ENCODE results near the gene GPT2. TPM values are rescaled to one million over a fixed set of nuclear protein-coding genes. Genes with fewer than 3 reads are reported as not detected.

GPT2 gene
- total RNA-seq, 1 experiment from 2014 or later: 12.7 TPM

- no peaks in the 10 kb centered on the region for H3K36me3 ChIP-seq (ENCODE audit: control insufficient read depth, insufficient read depth, low read length)
- POLR2A ChIA-PET: no interaction called here
- intact Hi-C loops (cut with micrococcal nuclease; ENCODE audit: unreplicated experiment) (no loop called here), in situ Hi-C loops (cut with HindIII; ENCODE audit: low pct_unique_long_range_greater_than_20kb, low sequenced_read_pairs) (no loop called here)
- no peak for TF ChIP-seq CTCF (IDR thresholded peaks at IDR 0.05)
- no peak for TF ChIP-seq TCF7L2 (IDR thresholded peaks at IDR 0.05; ENCODE audit: low read depth, low read length)
- no peak for TF ChIP-seq POLR2AphosphoS5 (IDR thresholded peaks at IDR 0.05; ENCODE audit: low read depth, low read length)
- no peak for TF ChIP-seq REST (IDR thresholded peaks at IDR 0.05; ENCODE audit: insufficient read depth in 1 of 2, low read depth in 2 of 2, low read length in 1 of 2)
- no peak for TF ChIP-seq SIN3A (IDR thresholded peaks at IDR 0.05; ENCODE audit: borderline replicate concordance, insufficient read depth, low read depth, low read length)
- DNase-seq (ENCODE audit: low read depth, low spot score): no peak
- no peaks in the 10 kb centered on the region for H3K4me1 ChIP-seq (ENCODE audit: control insufficient read depth, insufficient read depth, low read length)
- H3K9me3 ChIP-seq (ENCODE audit: control insufficient read depth, insufficient read depth, low read depth, low read length): no peaks in the 10 kb centered on the region
- no TSS peak for BruUV-seq (replicated peaks)
- H3K27me3 ChIP-seq (ENCODE audit: control insufficient read depth, insufficient read depth, low read length): no peaks in the 10 kb centered on the region
- H3K4me3 ChIP-seq (ENCODE audit: low read depth in 2 of 2, low read length in 2 of 2): no peak overlapping the region
- CTCF ChIA-PET: no interaction called here
- ATAC-seq: no peak
- no peak overlapping the region for H3K27ac ChIP-seq (ENCODE audit: low read length)
These were observed 40.2 kb downstream of the GPT2 start for GRCh38 chr16:46924402-46924801.

- BruUV-seq (replicated peaks): no TSS peak
- no peak for DNase-seq (ENCODE audit: low read depth, low spot score)
- Histone ChIP-seq H3K9me3 (ENCODE audit: control insufficient read depth, insufficient read depth, low read depth, low read length) (no peaks in the 10 kb centered on the region), H3K4me1 (ENCODE audit: control insufficient read depth, insufficient read depth, low read length) (no peaks in the 10 kb centered on the region), H3K27ac (ENCODE audit: low read length) (no peak overlapping the region), H3K36me3 (ENCODE audit: control insufficient read depth, insufficient read depth, low read length) (no peaks in the 10 kb centered on the region), H3K27me3 (ENCODE audit: control insufficient read depth, insufficient read depth, low read length) (no peaks in the 10 kb centered on the region), H3K4me3 (ENCODE audit: low read depth in 2 of 2, low read length in 2 of 2) (no peak overlapping the region)
- intact Hi-C loops (cut with micrococcal nuclease; ENCODE audit: unreplicated experiment): no loop called here
- ChIA-PET POLR2A (no interaction called here), CTCF (interaction anchor here (0.6 kb wide), 1 partner anchor 291 kb away, joined by 4 read pairs; no protein-coding TSS in a partner anchor)
- in situ Hi-C loops (cut with HindIII; ENCODE audit: low pct_unique_long_range_greater_than_20kb, low sequenced_read_pairs): no loop called here
- no peak for ATAC-seq
- TF ChIP-seq REST (IDR thresholded peaks at IDR 0.05; ENCODE audit: insufficient read depth in 1 of 2, low read depth in 2 of 2, low read length in 1 of 2) (no peak), CTCF (IDR thresholded peaks at IDR 0.05) (no peak), TCF7L2 (IDR thresholded peaks at IDR 0.05; ENCODE audit: low read depth, low read length) (no peak), POLR2AphosphoS5 (IDR thresholded peaks at IDR 0.05; ENCODE audit: low read depth, low read length) (no peak), SIN3A (IDR thresholded peaks at IDR 0.05; ENCODE audit: borderline replicate concordance, insufficient read depth, low read depth, low read length) (no peak)
These were observed 42.5 kb downstream of the GPT2 start for GRCh38 chr16:46926470-46927225.
